Stomach (tissue), 9 donors: Measurements from ENCODE around the gene ZNRD2. TPM values are rescaled to one million over a fixed set of nuclear protein-coding genes. Genes with fewer than 3 reads are reported as not detected.
A peak's percentile ranks its signal among the peaks of the same experiment; 100 is the strongest.

Source experiments
- DNase-seq, 2 donors: peaks; one replicate each; pipeline versions ENCODE4 v3.0.0 to v3.0.0-alpha.2; 2013 to 2019
- H3K27ac ChIP-seq, 5 donors: fragments of 200-600 bp in 4 of 5; sonication (generic) in 4 of 5; one replicate each; pipeline ENCODE4 v1.5.1; 2013 to 2019; ENCODE audit warnings: mild to moderate bottlenecking in 1 of 5, moderate library complexity in 1 of 5
- H3K27me3 ChIP-seq, 3 donors: fragments of 200-600 bp; sonication (generic); one replicate each; pipeline ENCODE4 v1.5.1; 2017 to 2019; ENCODE audit warnings: mixed run types in 1 of 3
- H3K36me3 ChIP-seq, 4 donors: fragments of 200-600 bp; sonication (generic); 1 replicate in 3 of 4; 2 replicates in 1 of 4; pipeline ENCODE4 v1.5.1; 2016 to 2019
- H3K4me1 ChIP-seq, 4 donors: fragments of 200-600 bp; sonication (generic); one replicate each; pipeline ENCODE4 v1.5.1; 2016 to 2019
- H3K4me3 ChIP-seq, 4 donors: fragments of 200-600 bp; sonication (generic) in 3 of 4; one replicate each; pipeline ENCODE4 v1.5.1; 2016 to 2019; ENCODE audit warnings: mild to moderate bottlenecking in 1 of 4
- H3K9me3 ChIP-seq, 4 donors: fragments of 200-600 bp; sonication (generic); one replicate each; pipeline ENCODE4 v1.5.1; 2016 to 2019
- CTCF ChIP-seq, 7 experiments: fragments of 450-650 bp in 4 of 7; fragments of 200-600 bp in 3 of 7; sonication (generic) in 3 of 7; IDR thresholded peaks; one replicate each; pipeline ENCODE4 v1.5.1; 2016 to 2019; ENCODE audit warnings: antibody characterized with exemption in 7 of 7, control low read depth in 2 of 7, mild to moderate bottlenecking in 1 of 7
- EP300 ChIP-seq: sonication (generic); formaldehyde crosslinking; IDR thresholded peaks from one replicate; pipeline ENCODE4 v1.6.1; 2017; ENCODE audit warnings: antibody characterized with exemption
- POLR2A ChIP-seq, 4 donors: fragments of 450-650 bp; IDR thresholded peaks; one replicate each; pipeline ENCODE4 v1.6.1; 2016; ENCODE audit warnings: antibody characterized with exemption in 4 of 4, control low read depth in 2 of 4, mild to moderate bottlenecking in 1 of 4, moderate library complexity in 1 of 4
- POLR2AphosphoS5 ChIP-seq, 3 donors: sonication (generic); formaldehyde crosslinking; IDR thresholded peaks; one replicate each; pipeline ENCODE4 v1.6.1; 2016; ENCODE audit warnings: antibody characterized with exemption in 3 of 3
- WGBS, 5 donors: extraction: QIAGEN DNeasy Blood & Tissue Kit in 3 of 5; methylation state at CpG; one replicate each; pipeline versions ENCODE4 v1.1.5 to v1.1.7; 2013 to 2018; 5-methylcytosine and 5-hydroxymethylcytosine counted together
- intact Hi-C: fragments of 100-400 bp; cut with DNase I; formaldehyde crosslinking; loops from one replicate; pipeline ENCODE4 v1.15.1; 2023; ENCODE audit warnings: low total_unique reads
- polyA plus RNA-seq, 3 donors: library from polyadenylated mRNA; stranded (reverse); fragments of 200-250 nt; gene quantifications; one replicate each; pipeline ENCODE4 v1.2.3, GENCODE V29; 2013
- total RNA-seq, 5 donors: library from RNA; depleted of rRNA; stranded (reverse); fragments of >200 nt; gene quantifications; one replicate each; pipeline versions ENCODE4 v1.1.0 to v1.2.3, GENCODE V29; 2014 to 2016
- donor health status: healthy with polysubstance abuse.
- donor health status: Bipolar disorder and iron deficiency.
- donor health status: healthy.

Gene ZNRD2
- total and polyA plus RNA-seq, 8 donors, result 17.7 to 99.1 (median 51.8) TPM

- peak within 1 kb of the TSS; percentile 84 to 97 (median 95) for H3K27ac ChIP-seq
- 0 to 1% (median 1%) methylated on average over 16 to 86 of the region's 86 CpGs for WGBS, 5 donors
- H3K4me1 ChIP-seq, result peaks cover 69 to 83% (median 82%) of the 10 kb centered on the region in 4 donors
- DNase-seq, result peak; percentile 93 to 96
- H3K9me3 ChIP-seq, result no peaks in the 10 kb centered on the region
- peaks cover 0 to 10% (median 0%) of the 10 kb centered on the region in 4 donors for H3K36me3 ChIP-seq
- H3K4me3 ChIP-seq, result peak within 1 kb of the TSS; percentile 75 to 89 (median 80)
- intact Hi-C loops, result no loop called here
- H3K27me3 ChIP-seq, result no peaks in the 10 kb centered on the region
- no peak for TF ChIP-seq POLR2A (IDR thresholded peaks at IDR 0.05)
- peak in 1 of 7 experiments; percentile 1 for TF ChIP-seq CTCF (IDR thresholded peaks at IDR 0.05)
- no peak for TF ChIP-seq EP300
- TF ChIP-seq POLR2AphosphoS5 (IDR thresholded peaks at IDR 0.05), result peak in 2 of 3 donors; percentile 40 to 74
These were observed 2.2 kb downstream of the ZNRD2 start, which contains the start of gene FAM89B for GRCh38 chr11:65572356-65573051. TSS of gene FAM89B (plus strand) at chr11:65572538. CDS start at chr11:65572670, 132 bp downstream.

- intact Hi-C loops, result no loop called here
- H3K27me3 ChIP-seq, result no peaks in the 10 kb centered on the region
- DNase-seq, result peak in 1 of 2 donors; percentile 47
- H3K9me3 ChIP-seq, result no peaks in the 10 kb centered on the region
- H3K27ac ChIP-seq, result peak overlapping the region; percentile 84 to 97 (median 95)
- TF ChIP-seq CTCF (IDR thresholded peaks at IDR 0.05) (no peak), POLR2AphosphoS5 (IDR thresholded peaks at IDR 0.05) (no peak), POLR2A (IDR thresholded peaks at IDR 0.05) (no peak)
- peaks cover 71 to 85% (median 82%) of the 10 kb centered on the region in 4 donors for H3K4me1 ChIP-seq
- WGBS, 5 donors, result 0 to 33% (median 28%) methylated on average over 3 to 22 of the region's 22 CpGs
- H3K36me3 ChIP-seq, result peaks cover 0 to 2% (median under 1%) of the 10 kb centered on the region in 4 donors
- peak overlapping the region; percentile 75 to 89 (median 80) for H3K4me3 ChIP-seq
These were observed 3.3 kb downstream of the ZNRD2 start for GRCh38 chr11:65573391-65574079.

GRCh38 chr11:65574109-65574810 is 4.0 kb downstream of the ZNRD2 start:
- peak overlapping the region; percentile 75 to 89 (median 80) for H3K4me3 ChIP-seq
- no peaks in the 10 kb centered on the region for H3K9me3 ChIP-seq
- no peaks in the 10 kb centered on the region for H3K27me3 ChIP-seq
- peak; percentile 89 to 97 for DNase-seq
- peak overlapping the region; percentile 84 to 97 (median 95) for H3K27ac ChIP-seq
- 0 to 1% (median 0%) methylated on average over 6 to 67 of the region's 67 CpGs for WGBS, 5 donors
- no peak for TF ChIP-seq POLR2A (IDR thresholded peaks at IDR 0.05)
- peak in 5 of 7 experiments; percentile 41 to 100 (median 98) for TF ChIP-seq CTCF (IDR thresholded peaks at IDR 0.05)
- TF ChIP-seq EP300, result no peak
- peak; percentile 43 to 85 (median 82) for TF ChIP-seq POLR2AphosphoS5 (IDR thresholded peaks at IDR 0.05)
- H3K4me1 ChIP-seq, result peaks cover 67 to 82% (median 82%) of the 10 kb centered on the region in 4 donors
- H3K36me3 ChIP-seq, result peaks cover 4 to 9% (median 7%) of the 10 kb centered on the region in 4 donors
- intact Hi-C loops, result no loop called here
